Stimulated activated CD4-positive, alpha-beta T cell treated with anti-CD3 and anti-CD28 coated beads, Interleukin-1b, Interleukin-23, amount 100 ng/mL, for 48 hours (primary cell): Measurements from ENCODE around the gene PDZK1IP1.
"Not testable (repeated sequence)": the region's sequence is repeated elsewhere in the genome, so short reads cannot be mapped to it uniquely, and the experiment has no call there.

Source experiments
- DNase-seq: peaks from one replicate; pipeline ENCODE4 v3.0.0-alpha.2; 2020

PDZK1IP1 gene

DNA sequence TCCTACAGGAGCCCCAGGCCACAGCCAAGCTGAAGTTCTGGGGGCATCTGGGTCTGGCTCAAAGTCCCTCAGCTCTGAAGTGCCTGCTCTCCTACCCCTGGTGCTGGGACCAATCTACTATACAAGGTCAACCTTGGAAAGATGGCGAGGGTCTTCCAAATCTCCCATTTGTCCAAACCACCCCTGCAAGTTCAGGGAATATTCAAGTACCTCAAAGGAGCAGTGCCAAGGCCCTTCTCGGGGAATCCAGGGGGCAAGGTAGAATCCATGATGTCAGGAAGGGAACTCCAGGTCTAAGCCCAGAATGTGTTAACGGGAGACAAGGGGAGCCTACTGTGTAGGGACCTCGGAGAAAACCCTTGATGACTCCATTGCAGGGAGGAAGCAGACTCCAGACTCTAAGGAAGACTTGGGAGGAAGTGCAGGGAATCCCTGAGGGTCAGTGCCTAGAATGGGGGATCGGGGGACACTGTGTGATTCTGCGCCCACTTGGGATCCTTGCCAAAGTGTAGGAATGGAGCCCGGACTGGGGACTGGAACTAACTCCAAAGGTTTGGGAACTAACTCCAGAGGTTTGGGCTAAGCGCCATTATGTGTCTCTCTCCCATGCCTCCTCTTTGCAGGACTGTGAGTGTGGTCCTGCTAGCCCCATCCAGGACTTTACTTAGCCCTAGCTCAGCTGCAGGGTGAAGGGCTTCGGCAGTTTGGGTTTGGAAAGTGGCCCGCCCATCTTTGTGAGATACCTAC lies 33.5 kb upstream of the PDZK1IP1 start:
- DNase-seq: no peak

DNA sequence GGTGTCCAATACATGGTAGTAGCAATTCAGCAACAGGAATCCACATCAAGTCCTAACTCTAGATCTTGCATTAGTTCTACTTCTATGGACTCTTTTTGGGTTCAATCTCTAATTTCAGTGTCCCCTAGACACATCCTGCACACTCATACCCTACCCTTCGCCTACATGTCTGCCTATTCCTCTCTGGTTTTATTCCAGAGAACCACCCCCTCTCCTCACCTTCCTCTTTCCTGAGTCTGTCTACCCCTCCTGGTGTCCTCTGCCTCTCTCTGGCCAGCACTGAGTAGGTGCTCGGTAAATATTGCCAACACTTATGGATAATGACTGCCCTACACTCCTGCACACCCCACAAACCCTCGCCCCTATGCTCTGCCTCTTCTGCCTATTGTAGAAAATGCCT lies 32.6 kb upstream of the PDZK1IP1 start:
- no peak for DNase-seq

- no peak for DNase-seq
Observed at GRCh38 chr1:47219590-47220220, 29.9 kb upstream of the PDZK1IP1 start.

- DNase-seq: no peak
Observed at GRCh38 chr1:47219001-47219400, 29.2 kb upstream of the PDZK1IP1 start.

GRCh38 chr1:47216278-47217059 lies 26.6 kb upstream of the PDZK1IP1 start:
- DNase-seq: no peak

GRCh38 chr1:47215713-47216112 lies 25.9 kb upstream of the PDZK1IP1 start:
- no peak for DNase-seq

- no peak for DNase-seq
Observed at GRCh38 chr1:47214549-47214948, 24.7 kb upstream of the PDZK1IP1 start.

DNA sequence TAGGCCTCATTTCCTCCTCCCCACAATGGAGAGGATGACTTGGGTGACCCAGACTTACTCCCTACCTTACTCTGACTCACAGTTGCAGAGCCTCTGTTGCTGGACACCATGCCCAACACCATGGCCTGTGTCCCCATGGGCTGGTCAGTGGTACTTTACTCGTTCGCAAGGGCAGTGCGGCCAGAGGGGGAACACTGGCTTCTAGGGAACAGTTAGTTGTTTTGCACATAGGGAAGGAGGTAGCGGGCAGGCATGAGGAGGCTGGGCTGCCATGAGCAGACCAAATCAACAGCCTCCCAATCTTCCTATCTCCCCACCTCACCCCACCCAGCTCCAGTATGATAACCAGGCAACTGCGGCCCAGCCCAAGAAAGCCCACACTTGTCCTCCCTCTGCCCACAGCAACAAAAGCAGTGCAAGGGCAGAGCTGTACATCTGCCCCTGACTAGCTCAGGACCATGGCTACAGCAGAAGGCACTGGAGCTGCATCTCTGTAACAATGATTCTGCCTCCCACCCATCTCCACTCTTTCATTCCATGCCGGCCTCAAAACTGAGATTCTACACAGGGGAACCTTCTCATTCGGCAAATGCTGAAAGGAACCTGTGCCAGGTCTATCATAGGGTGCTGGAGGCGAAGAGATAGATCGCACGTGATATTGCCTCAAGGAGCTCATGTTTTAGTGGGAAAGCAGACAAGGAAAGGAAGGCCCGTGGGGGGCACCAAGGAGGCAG lies 23.6 kb upstream of the PDZK1IP1 start:
- DNase-seq: no peak

DNA sequence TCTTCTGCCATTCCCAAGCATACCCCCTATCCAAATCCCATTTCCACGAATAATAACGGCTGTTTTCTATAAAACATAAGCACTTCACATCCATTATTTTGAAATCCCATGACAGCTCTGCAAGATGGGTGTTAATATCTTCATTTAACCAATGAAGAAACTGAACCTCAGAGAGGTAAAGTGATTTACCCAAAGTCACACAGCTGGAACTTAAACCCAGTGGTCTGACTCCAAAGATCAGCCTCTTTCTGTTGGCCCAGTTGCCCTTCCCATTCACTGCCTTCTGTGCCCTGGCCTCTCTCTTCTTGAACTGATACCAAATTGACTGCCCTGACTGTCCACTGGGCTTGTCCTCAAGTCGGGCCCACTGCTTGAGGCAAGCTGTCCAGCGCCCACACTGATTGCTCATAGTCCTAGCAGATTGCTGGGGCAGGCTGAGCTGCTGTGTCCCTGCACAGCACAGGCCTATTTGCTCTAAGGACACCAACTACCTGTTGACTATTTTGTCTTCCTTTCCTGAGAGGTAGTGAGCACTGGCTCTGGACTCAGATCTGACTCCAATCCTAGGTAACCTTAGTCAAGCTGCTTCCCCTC lies 22.9 kb upstream of the PDZK1IP1 start:
- no peak for DNase-seq

DNA sequence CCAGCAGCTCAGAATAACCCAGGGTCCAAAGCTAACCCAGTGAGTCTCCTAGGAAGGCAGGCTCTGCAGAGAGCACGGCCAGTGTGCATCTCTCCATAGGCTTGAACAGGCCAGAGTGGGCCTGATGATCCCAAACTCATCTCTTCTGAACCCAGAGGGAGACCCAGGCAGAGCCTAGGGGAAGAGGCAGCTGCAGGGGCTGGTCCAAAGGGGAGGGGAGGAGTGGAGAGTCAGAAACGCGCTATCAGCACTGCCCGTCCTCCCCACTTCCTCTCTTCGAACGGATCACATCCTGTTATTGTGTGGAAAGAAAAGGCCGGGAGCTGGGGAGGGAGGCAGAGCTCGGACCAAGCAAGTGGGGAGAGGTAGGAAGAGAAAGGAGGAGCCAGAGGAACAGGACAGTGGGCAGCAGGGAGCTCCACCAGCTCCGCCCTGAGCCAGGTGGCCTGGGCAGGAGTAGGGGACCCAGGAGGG lies 22.0 kb upstream of the PDZK1IP1 start:
- no peak for DNase-seq

GRCh38 chr1:47210666-47211065 lies 20.8 kb upstream of the PDZK1IP1 start:
- no peak for DNase-seq

GRCh38 chr1:47209725-47210325 lies 20.0 kb upstream of the PDZK1IP1 start:
- DNase-seq: no peak

DNA sequence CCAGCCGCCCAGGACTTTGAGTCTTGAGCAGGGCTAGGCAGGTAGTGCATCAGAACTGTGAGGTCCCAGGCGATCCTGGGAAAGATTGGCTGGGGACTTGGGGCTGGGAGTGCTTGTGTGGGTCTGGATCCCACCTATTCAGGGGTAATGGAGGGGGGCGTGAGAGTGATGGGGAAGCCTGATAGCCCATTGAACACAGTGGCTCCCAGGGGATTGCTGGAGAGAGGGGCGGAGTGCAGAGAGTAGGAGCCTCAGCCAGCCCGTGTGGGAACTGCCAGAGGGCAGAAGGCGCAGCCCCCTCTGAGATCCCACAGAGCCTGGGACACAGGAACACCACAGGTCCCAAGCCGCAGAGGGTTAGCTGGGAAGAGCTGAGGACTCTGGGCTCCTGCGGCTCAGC lies 19.3 kb upstream of the PDZK1IP1 start:
- no peak for DNase-seq

DNA sequence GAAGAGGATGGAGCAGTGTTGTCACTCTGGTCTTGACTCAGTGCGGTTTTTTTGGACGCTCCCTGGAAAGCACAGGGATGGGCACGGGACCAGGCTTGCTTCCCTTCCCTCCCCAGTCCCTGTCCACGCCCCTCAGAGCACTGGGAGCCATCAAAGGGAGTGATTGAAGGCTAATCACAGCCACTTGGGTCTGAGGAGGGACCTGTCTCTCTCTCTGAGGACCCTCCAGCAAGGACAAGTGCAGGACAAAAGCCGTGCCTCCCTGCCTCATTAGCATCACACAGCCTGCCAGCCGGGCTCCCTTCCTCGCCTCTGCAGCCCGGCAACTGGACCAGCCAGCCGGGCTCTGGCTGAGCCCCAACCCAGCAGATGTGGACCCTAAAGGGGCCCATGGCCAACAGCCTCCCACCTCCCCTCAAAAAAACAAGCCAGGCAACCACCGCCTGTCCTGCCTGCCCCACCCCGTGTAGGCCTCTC lies 18.6 kb upstream of the PDZK1IP1 start:
- no peak for DNase-seq

DNA sequence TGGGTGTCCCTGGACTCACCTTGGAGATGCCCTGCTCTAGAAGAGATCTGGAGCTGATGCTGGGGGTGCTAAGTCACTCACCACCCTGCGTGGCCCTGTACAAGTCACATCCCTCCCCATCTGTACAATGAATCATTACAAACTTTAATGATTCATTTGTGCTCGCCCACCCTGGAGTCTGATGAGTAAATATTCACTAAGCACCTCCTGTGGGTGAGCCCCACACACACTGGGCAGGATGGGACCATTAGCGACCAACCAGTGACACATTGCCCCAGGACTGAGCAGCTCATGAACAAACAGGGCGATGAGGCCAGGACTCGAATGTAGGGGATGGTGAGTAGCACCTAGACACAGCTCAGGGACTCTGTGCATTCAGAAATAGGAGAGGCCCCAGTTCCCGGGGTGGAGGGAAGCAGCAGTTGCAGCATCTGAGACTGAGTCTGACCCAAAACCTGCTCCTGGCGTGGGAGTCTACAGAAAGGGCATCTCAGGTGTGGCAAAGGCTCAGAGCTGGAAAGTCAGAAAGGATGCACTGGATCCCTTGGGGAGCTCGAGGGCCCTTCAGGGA lies 18.1 kb upstream of the PDZK1IP1 start:
- DNase-seq: peak; percentile 48

DNA sequence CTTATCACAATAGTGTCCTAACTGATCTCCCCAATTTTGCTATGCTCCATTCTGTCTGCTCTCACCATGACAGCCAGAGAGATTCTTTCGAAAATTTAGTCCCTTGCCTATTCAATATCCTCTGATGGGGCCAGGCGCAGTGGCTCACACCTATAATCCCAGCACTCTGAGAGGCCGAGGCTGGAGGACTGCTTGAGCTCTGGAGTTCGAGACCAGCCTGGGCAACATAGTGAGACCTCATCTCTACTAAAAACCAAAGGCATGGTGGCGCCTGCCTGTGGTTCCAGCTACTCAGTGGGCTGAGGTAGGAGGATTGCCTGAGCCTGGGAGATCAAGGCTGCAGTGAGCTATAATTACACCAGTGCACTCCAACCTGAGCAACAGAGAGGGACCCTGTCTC lies 16.1 kb upstream of the PDZK1IP1 start:
- DNase-seq: no peak

- not testable (repeated sequence) for DNase-seq
Observed at GRCh38 chr1:47203504-47203903, 13.7 kb upstream of the PDZK1IP1 start.

- DNase-seq: no peak
Observed at GRCh38 chr1:47201179-47201578, 11.3 kb upstream of the PDZK1IP1 start.

DNA sequence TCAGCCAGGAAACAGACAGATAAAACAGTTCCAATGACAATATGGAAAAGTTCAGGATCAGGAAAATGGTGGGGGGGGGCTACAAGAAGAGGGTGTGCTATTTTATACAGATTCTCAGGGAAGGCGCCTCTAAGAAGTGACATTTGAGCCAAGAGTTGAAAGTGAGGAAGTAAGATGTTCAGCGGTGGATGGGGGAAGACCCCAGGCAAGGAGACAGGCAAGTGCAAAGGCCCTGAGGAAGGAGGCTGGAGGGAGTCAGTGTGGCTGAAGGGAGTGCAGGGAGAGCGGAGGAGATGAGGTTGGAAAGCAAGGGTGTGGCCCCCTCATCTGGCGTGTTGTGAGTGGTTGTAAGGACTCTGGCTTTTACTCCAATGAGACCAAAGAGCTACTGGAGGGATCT lies 8.4 kb upstream of the PDZK1IP1 start:
- DNase-seq: no peak

- DNase-seq: no peak
Observed at GRCh38 chr1:47196622-47197021, 6.8 kb upstream of the PDZK1IP1 start.

- not testable (repeated sequence) for DNase-seq
Observed at GRCh38 chr1:47195981-47196380, 6.1 kb upstream of the PDZK1IP1 start.

DNA sequence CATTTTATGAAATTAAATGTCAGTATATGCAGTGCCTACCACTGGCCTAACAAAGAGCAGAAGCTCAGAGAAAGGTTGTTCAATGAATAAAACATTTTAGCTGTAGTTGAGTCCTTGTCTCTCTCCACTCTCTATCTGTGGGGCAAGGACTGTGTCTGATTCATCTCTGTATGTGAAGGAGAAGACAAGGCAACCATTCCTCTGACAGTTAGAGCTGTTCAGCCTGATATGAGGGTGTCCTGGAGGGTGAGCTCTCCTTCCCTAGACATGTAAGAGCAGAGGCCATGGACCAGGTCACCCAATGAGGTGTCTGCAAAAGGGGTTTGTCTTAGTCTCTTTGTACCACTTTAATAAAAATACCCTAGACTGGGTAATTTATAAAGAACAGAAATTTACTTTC lies 4.5 kb upstream of the PDZK1IP1 start:
- no peak for DNase-seq
